T-helper 9 cell (primary cell): ENCODE data around the gene RASAL3.
A peak's percentile ranks its signal among the peaks of the same experiment; 100 is the strongest.
"Not testable (repeated sequence)": the region's sequence is repeated elsewhere in the genome, so short reads cannot be mapped to it uniquely, and the experiment has no call there.

Experiments
- DNase-seq: peaks from one replicate; pipeline ENCODE4 v3.0.0-alpha.2; 2020

Gene RASAL3

DNA sequence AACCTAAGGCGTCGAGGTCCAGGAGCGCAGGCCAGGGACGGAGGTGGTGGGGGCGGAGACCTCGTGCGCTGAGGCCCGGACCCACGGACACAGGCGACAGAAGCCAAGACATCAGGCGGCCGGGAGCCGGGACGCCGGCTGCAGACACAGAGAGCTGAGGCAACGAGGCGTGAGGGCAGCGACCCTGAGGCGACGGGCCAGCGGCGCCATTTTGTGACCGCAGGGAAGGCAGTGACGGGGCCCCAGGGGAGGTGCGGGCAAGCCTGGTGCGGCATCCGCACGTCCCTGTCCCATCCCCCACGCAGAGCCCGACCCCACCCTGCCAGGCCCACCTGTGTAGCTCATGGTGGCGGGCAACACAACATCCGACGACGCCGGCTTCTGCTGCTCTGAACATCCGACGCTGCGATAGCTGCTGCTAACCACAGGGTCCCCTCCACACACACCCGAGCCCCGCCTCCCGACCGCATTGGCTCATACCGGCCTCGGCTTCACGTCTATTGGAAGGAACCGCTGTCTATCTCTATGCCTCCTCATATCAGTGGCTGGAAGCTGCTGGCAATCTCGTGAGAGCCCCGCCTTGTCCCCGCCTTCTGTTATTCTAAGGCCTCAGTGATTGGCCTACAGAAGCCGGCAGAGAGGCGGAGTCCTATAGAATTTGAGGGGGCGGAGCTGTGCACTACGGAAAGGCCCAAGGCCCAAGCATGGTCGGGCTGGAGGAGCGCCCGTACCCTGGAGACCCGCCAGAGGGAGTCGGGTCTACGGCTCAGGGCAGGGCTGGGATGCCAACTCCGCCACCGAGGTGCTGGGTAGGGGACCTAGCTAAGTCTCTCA lies 45.5 kb downstream of the RASAL3 start, which contains the start of gene AKAP8L:
AKAP8L (minus strand) TSS at position 410 of the 834 bp plus-strand sequence; CDS start at position 345, 65 bp downstream.
- DNase-seq = peak; percentile 96

DNA sequence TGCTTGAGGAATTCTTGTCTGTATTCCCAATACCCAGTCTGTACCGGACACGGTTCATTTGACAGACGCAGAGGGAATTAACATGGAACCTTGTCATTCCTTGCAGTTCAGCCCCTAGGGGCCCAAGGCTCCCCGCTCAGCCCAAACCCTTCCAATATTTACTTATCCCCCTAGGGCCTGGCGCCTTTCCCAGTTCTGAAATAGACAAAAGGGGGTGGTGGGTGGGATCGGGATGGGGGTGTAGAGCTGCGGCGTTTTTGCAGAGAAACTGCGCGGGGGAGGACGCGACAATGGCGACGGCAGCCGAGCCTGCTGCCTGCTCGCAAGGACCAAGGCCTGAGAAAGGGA lies 46.1 kb downstream of the RASAL3 start:
- no peak for DNase-seq

DNA sequence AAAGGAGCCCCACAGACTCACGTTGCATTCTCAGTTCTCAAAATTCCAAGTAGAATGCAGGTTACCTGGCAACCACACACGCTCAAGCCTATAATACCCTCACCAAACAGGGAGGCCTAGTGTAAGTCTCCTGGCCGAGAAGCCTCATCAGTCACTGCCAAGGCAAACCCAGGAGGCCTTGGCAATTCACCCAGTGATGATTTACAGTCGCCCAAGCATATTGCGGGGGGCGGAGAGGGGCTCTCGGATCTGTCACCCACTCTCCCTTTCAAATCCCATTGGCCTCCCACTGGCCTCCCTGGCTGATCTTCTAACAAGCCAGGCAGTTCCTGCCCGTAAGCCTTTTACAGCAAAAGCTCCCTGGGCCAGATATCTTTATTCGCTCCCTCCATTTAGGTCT lies 46.6 kb downstream of the RASAL3 start:
- DNase-seq = no peak

GRCh38 chr19:15412832-15413231 lies 51.5 kb downstream of the RASAL3 start:
- DNase-seq = no peak

GRCh38 chr19:15411351-15411750 lies 53.0 kb downstream of the RASAL3 start:
- not testable (repeated sequence) for DNase-seq

DNA sequence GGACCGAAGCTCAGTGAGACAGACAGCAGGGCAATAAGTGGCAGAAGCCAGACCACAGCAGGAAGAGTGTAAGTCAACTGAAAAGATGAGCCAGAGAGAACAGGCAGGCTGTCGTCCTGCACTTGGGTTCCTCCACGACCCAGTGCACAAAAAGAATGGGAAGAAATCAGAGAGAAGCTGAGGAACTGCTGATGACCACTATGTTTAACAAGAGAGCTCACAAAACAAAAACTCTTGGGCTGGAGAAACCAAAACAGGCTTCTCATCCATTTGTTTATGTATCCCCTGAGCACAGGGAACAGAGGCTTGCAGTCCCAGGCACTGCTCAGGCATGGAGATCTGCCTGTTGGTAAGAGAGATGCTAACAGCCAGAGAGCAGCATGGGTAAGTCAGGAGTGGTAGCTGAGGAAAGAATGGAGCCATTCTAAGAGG lies 59.5 kb downstream of the RASAL3 start:
- DNase-seq = no peak

- no peak for DNase-seq
These were observed 60.1 kb downstream of the RASAL3 start for GRCh38 chr19:15404097-15404779.

DNA sequence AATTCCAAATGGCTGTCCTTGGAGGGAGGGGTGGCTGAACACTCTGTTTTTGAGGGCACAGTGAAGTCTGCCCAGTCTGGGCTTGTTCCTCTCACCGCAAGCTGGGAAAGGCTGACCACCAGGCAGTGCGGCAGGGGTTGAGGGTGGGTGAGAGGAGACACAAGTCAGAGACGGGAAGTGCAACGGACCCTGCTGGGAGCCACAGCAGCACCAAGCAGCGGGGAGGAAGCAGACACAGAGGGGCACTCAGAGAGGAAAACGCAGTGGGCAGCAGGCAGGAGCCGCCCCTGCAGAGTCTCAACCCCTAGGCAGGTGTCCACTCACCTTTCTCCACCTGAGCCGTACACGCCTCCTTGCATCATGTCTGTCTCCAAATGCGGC lies 61.2 kb downstream of the RASAL3 start:
- no peak for DNase-seq

- DNase-seq = no peak
These were observed 61.8 kb downstream of the RASAL3 start for GRCh38 chr19:15402411-15403150.
